Gastrocnemius medialis (tissue), 4 donors: ENCODE data around the gene CXXC5.

Experiments used
- CTCF ChIP-seq, 5 experiments: fragments of 450-650 bp in 3 of 5; fragments of 200-600 bp in 2 of 5; sonication (generic) in 2 of 5; IDR thresholded peaks in 4 of 5; conservative IDR thresholded peaks in 1 of 5; 1 replicate in 4 of 5; 2 replicates in 1 of 5; pipeline ENCODE4 v1.5.1; 2016 to 2019; ENCODE audit warnings: antibody characterized with exemption in 5 of 5, mild to moderate bottlenecking in 3 of 5, moderate library complexity in 3 of 5
- POLR2A ChIP-seq, 2 donors: fragments of 450-650 bp; IDR thresholded peaks; one replicate each; pipeline ENCODE4 v1.6.1; 2017; ENCODE audit warnings: antibody characterized with exemption in 2 of 2, mild to moderate bottlenecking in 2 of 2, moderate library complexity in 2 of 2

- TF ChIP-seq CTCF (IDR thresholded peaks at IDR 0.05 in 4 of 5, conservative IDR thresholded peaks at IDR 0.05 in 1 of 5) (no peak), POLR2A (IDR thresholded peaks at IDR 0.05) (no peak)
Measured at GRCh38 chr5:139634028-139634325, 14.2 kb upstream of the CXXC5 start.
